ENCODE results near the gene CRKL.
"Not testable (repeated sequence)": the region's sequence is repeated elsewhere in the genome, so short reads cannot be mapped to it uniquely, and the experiment has no call there.

Gene CRKL

GRCh38 chr22:20937031-20937793 is 20.0 kb downstream of the CRKL start:
- no peak for DNase-seq

DNA sequence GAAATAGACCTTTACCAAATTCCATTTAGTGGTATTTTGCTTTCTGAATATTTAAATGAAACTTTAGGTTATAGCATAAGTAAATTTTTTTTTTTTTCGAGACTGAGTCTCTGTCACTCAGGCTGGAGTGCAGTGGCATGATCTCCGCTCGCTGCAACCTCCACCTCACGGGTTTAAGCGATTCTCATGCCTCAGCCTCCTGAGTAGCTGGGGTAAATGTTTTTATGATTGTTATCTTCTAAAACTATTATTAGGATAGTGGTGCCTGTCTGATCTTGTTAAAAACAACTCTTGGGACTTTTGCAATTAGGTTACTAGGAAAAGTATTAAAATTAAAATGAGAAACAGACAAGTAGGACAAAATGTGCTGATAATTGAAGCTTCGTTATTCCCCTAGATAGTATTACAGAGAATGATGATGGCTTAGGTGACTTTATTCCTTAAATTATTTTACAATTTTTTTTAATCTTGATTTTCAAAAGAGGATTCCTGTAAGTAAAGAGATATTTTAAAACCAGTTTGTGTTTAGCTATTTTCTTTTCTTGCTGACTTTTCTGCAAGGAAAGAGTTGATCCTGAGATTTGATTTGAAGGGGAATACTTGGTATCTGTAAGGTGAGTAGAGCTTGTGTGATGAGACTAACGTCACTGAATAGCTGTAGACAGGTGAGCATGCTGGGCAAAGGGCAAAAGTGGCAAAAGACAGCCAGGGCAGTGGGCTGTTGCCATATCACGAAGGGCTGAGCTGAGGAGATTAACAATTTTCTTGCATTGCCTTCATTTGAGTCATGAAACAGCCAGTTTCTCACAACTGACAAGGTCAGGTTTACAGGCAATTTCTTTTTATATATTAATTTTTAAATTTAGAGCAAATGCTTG is 20.8 kb downstream of the CRKL start:
- DNase-seq = no peak

- not testable (repeated sequence) for DNase-seq
Observed at GRCh38 chr22:20939457-20940185, 22.4 kb downstream of the CRKL start.

DNA sequence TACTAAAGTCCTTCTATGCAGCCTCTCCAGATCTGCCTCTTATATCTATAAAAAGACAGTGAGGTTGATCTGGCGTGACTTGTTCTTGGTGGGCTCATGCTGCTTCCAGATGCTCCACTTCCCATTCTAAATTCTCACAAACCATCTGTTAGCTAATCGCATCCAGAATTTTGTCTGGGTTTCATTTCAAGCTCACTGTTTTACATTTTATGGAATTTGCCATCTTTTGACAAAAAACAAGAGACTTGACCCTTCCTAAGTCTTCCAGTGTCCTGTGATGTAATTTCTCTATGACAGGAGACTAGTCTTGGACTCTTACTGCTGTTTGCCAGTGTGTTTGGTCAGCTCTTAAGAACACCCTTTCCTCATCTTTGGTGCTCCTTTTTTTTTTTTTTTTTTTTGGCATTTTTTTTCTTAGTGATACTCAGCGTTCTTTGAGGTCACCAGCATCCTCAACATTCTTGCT is 23.0 kb downstream of the CRKL start:
- peak; percentile 86 for DNase-seq

GRCh38 chr22:20940904-20941385 is 23.7 kb downstream of the CRKL start:
- no peak for DNase-seq

DNA sequence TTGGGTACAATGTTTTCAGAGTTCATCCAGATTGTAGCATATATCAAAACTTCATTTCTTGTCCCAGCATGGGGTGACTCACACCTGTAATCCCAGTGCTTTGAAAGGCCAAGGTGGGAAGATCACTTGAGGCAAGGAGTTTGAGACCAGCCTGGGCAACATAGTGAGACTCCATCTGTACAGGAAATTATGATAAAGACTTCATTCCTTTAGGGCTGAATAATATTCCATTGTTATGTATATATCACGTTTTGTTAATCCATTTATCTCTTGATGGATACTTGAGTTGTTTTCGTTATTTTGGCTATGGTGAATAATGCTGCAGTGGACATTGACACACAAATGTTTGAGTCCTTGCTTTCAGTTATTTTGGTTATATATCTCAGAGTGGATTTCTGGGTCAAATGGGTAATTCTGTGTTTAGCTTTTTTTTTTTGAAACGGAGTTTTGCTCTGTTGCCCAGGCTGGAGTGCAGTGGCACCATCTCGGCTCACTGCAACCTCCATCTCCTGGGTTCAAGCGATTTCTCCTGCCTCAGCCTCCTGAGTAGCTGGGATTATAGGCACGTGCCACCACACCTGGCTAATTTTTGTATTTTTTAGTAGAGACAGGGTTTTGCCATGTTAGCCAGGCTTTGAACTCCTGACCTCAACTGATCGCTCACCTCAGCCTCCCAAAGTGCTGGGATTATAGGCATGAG is 25.1 kb downstream of the CRKL start:
- DNase-seq = not testable (repeated sequence)

GRCh38 chr22:20943104-20943933 is 26.1 kb downstream of the CRKL start:
- no peak for DNase-seq

- DNase-seq = no peak
Observed at GRCh38 chr22:20944042-20944441, 26.8 kb downstream of the CRKL start.

DNA sequence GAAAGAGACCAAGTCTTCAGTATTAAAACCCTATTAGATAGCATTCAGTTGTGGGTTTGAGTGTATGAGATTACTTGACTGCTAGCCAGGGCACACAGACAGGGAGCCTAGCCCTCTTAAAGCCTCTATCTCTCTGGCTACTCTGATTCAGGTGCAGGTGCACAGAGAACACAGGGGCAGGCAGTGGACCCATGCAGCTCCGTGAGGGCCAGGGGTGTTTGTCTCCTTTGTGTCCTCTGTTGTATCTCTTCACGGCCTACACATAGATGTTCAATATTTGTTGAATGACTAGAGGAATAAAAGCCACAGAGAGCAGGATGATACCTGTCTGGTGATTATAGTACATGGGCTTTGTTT is 28.3 kb downstream of the CRKL start:
- DNase-seq = no peak

DNA sequence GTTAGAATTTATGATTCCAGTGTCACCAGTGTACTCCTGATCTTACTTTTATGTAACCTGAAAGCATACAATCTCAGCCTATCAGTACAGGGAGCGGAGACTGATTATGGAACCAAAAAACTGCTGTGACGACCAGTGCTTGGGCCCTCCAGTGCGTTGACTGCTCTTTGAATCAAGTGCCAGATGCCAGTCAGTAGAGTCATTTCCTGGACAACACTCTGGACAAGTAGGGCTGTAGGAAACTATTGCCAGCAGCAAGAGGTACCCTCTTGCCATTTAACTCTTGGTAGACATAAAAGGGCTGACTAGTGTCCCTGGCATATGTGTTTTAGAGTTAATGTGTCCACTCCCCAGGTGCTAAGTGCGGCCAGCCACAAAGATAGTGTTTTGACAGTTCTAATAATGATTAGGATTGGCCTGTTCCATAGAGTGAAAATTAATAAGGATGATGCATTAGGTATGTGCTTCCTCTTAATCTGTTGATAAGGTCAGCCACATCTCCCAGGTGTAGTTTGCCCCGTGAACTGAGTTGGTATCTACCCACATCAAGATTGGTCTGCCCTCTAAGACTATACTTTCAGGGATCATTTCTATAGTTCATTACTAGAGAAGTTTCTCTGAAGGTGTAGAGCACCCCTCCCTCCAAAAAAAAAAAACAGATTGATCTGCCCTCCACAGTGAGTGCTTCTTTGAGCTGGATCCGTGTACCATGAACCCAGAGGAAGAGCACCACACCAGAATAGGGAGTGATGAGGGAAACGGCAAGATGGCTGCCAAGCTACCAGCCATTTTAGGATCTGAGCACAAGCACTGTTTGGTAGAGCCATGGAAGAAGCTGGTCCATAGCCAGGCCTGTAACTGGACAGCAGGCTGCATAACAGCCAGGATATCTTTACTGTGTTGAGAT is 29.1 kb downstream of the CRKL start:
- DNase-seq = no peak

DNA sequence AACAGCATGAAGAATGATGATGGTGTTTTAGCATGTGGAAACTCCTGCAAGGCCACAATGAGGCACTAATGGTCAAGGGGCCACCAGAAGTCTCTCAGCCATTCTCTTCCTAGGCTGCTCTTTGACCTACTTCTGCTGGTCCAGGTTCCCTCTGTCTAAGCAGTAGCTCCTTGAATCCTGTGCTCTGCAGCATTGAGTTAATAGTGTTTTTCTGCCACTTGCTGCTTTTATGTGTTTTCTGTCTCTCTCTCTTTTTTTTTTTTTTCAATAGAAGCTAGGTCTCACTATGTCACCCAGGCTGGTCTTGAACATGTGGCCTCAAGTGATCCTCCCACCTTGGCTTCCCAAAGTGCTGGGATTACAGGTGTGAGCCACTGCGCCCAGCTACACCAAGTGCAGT is 29.8 kb downstream of the CRKL start:
- DNase-seq = no peak

GRCh38 chr22:20948450-20948849 is 31.2 kb downstream of the CRKL start:
- DNase-seq = no peak

DNA sequence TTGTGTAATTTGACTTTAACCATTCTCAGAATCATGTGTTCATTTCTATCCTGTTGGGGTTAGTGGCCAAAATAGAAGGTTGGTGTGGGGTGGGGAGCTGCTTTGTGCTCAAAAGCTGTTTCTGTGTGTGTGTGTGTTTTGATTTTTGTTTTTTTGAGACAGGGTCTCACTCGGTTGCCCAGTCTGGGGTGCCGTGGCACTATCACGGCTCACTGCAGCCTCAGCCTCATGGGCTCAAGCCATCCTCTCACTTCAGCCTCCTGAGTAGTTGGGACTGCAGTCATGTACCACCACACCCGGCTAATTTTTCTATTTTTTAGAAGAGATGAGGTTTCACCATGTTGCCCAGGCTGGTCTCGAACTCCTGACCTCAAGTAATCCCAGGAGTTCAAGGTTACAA is 31.8 kb downstream of the CRKL start:
- DNase-seq = no peak

DNA sequence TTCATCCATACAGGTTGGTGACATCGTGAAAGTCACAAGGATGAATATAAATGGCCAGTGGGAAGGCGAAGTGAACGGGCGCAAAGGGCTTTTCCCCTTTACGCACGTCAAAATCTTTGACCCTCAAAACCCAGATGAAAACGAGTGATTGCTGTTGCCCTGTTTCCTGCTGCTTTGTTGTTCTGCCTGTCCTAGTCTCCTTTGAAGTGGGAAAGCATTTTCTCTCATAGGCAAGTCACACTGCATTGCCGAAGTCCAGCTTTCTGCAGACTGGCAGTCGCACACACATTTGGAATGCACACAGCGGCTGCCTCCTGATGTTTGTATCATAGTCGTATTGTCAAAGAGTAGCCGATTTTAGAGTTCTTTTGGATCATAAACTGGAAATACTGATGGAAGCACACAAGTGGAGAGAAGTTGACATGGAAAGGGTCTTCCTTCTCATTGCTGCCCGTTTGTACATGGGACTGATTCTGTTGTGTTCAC is 32.5 kb downstream of the CRKL start:
- DNase-seq = no peak

GRCh38 chr22:20951151-20951931 is 34.1 kb downstream of the CRKL start:
- DNase-seq = no peak

GRCh38 chr22:20951932-20952380 is 34.7 kb downstream of the CRKL start:
- DNase-seq = no peak

DNA sequence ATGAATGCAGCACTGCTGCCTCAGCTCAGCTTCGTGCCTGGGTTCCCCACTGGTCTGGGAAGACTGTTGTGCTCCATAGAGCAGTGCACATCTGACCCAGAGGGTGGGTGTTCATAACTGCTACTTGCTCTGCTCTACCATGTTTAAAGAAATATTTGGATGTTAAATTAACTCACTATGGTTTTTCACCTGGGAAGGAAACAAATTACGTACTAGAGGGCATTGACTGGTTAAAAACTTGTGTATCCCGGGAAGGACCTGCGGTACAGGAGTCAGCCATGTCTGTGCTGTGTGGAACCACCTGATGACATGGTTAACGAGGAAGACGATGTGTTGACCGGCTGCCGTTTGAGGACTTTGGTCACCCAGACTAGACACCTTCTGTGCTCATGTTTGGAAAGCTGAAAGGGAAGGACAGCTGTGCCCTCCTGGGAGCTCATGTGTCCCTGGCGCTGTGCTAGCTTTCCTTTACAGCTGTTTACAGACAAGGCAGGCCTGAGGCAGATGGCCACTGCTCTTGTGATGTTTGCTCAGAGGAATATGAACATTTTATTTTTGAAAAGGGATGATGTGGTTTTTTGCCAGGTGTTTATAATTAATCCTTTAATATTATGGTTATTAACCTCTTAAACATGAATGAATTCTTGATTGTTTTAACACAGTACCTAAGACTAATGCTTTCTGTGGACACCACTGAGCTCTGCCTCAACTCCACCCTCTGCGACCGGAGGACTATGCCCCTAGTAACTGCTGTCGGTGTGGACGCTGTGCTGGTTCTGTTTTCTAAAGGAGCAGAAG is 35.5 kb downstream of the CRKL start:
- DNase-seq = no peak

- DNase-seq = no peak
Observed at GRCh38 chr22:20953342-20953608, 36.1 kb downstream of the CRKL start.
